ENCODE results near the gene RELCH. TPM values are rescaled to one million over a fixed set of nuclear protein-coding genes. Genes with fewer than 3 reads are reported as not detected.

The RELCH gene
- total RNA-seq, 4 donors from 2014 or later, result 11.2 to 71.3 (median 26.5) TPM

DNA sequence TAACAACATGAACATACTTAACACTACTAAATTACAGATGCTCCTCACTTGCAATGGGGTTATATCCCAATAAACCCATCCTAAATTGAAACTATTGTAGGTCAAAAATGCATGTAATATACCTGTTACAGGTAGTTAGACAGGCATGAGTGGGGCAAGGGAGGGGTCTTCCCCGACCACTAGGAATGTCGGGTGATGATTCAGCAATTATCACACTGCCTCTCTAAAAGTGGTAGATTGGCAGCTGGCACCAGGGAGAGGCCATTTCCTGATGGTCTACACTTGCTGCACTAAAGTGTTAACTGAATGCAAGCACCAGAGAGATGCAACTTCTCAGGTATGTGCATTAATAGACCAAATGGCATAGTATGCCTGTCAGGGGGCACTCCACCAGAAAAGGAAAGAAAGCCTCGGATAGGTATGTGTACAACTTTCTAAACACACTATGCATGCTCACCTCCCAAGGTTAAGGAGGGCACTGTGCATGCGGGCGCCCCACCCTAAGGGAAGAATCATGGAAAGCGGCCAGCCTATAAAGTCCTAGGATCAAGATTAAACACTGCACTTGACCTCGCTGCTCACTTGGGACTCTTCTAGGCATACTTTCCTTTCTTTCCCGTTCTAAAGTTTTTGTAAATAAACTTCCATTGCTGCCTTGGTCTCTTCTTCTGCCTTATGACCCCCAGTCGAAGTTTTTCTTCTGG lies 35.8 kb upstream of the RELCH start:
- no peak for DNase-seq
- intact Hi-C loops (cut with DNase I; ENCODE audit: low total_unique reads), result no loop called here
- Histone ChIP-seq H3K27ac (no peak overlapping the region), H3K9me3 (no peaks in the 10 kb centered on the region), H3K36me3 (no peaks in the 10 kb centered on the region), H3K4me1 (no peaks in the 10 kb centered on the region), H3K27me3 (no peaks in the 10 kb centered on the region), H3K4me3 (no peak overlapping the region)
- TF ChIP-seq CTCF (IDR thresholded peaks at IDR 0.05), result no peak
- no peak for TF ChIP-seq POLR2A (IDR thresholded peaks at IDR 0.05)

DNA sequence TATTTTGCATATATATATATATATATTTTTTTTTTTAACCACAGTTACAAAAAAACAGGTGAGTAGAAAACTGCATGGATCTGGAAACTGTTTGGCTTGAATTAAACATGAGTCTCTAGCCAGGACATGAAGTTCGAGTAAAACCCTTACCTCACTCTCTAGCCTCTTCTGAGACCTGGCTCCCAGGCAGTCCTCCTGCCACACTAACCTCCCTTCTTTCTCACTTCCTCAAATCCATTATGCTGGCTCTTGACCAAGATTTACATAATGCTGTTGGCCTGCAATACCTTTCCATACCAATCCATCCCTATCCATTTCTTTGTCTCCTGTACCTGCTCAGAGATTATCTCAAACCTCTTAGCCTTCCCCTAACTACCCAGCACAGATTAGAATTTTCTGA lies 34.2 kb upstream of the RELCH start:
- H3K4me3 ChIP-seq, result no peak overlapping the region
- H3K36me3 ChIP-seq, result no peaks in the 10 kb centered on the region
- no peaks in the 10 kb centered on the region for H3K4me1 ChIP-seq
- no peak overlapping the region for H3K27ac ChIP-seq
- intact Hi-C loops (cut with DNase I; ENCODE audit: low total_unique reads), result no loop called here
- TF ChIP-seq CTCF (IDR thresholded peaks at IDR 0.05), result no peak
- TF ChIP-seq POLR2A (IDR thresholded peaks at IDR 0.05), result no peak
- no peaks in the 10 kb centered on the region for H3K9me3 ChIP-seq
- no peak for DNase-seq
- H3K27me3 ChIP-seq, result no peaks in the 10 kb centered on the region

DNA sequence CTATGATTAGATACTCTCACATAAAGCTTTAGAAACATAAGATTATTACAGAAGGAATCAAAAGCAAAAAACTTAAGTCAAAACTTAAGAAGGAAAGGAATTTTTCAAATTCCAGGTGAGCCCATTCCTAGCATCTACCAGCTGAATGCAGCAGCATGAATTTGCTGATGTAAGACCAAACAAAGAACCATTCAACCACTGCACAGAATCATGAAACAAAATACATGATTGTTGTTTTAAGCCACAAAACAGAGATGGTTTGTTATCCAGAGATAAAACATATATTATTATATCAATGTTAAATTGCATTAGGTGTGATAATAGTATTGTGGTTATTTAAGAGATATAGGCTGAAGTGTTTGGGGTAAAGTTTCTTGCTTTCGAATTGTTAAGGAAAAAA lies 29.2 kb upstream of the RELCH start:
- TF ChIP-seq CTCF (IDR thresholded peaks at IDR 0.05) (no peak), POLR2A (IDR thresholded peaks at IDR 0.05) (no peak)
- no peaks in the 10 kb centered on the region for H3K9me3 ChIP-seq
- H3K27ac ChIP-seq, result no peak overlapping the region
- no peak overlapping the region for H3K4me3 ChIP-seq
- intact Hi-C loops (cut with DNase I; ENCODE audit: low total_unique reads), result no loop called here
- DNase-seq, result no peak
- no peaks in the 10 kb centered on the region for H3K27me3 ChIP-seq
- H3K36me3 ChIP-seq, result no peaks in the 10 kb centered on the region
- H3K4me1 ChIP-seq, result no peaks in the 10 kb centered on the region

DNA sequence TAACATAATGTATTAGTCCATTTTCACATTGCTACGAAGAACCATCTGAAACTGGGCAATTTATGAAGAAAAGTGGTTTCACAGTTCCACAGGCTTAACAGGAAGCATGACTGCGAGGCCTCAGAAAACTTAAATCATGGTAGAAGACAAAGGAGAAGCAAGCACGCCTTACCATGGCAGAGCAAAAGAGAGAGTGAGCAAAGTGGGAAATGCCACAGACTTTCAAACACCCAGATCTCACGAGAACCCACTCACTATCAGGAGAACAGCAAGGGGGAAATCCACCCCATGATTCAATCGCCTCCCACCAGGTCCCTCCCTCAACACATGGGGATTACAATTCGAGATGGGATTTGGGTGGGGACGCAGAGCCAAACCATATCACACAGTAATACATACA lies 22.7 kb upstream of the RELCH start:
- Histone ChIP-seq H3K27me3 (no peaks in the 10 kb centered on the region), H3K36me3 (no peaks in the 10 kb centered on the region), H3K4me3 (no peak overlapping the region), H3K4me1 (no peaks in the 10 kb centered on the region), H3K9me3 (no peaks in the 10 kb centered on the region), H3K27ac (no peak overlapping the region)
- no peak for DNase-seq
- intact Hi-C loops (cut with DNase I; ENCODE audit: low total_unique reads), result no loop called here
- no peak for TF ChIP-seq CTCF (IDR thresholded peaks at IDR 0.05)

DNA sequence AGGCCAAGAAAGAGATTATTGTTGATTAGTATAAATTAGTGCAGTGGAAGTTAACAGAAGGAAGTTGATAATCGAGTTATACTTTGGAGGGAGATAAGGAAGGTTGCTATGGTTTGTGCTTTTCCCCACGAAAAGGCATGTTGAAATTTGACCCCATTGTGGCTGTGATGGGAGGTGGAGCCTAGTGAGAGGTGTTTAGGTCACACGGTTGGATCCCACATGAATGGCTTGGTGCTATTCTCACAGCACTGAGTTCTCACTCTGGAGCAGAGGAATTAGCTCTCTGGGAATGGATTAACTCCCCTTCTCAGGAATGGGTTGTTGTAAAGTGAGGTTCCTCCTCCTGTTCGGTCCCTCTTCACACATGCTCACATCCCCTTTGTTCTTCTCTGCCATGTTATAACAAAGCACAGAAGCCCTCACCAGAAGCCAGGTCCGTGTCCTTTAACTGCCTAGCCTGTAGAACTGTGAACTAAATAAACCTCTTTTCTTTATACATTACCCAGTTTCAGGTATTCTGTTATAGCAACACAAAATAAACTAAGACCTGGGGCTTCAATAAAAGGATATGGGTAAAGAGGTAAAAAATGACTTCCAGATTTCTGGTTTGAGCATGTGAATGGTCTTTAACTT lies 22.1 kb upstream of the RELCH start:
- H3K4me1 ChIP-seq, result no peaks in the 10 kb centered on the region
- DNase-seq, result no peak
- intact Hi-C loops (cut with DNase I; ENCODE audit: low total_unique reads), result no loop called here

More for the DNA sequence above, 22.1 kb upstream of the RELCH start:
- Histone ChIP-seq H3K27ac (no peak overlapping the region), H3K27me3 (no peaks in the 10 kb centered on the region), H3K4me3 (no peak overlapping the region), H3K36me3 (no peaks in the 10 kb centered on the region), H3K9me3 (no peaks in the 10 kb centered on the region)
- TF ChIP-seq CTCF (IDR thresholded peaks at IDR 0.05) (no peak), POLR2A (IDR thresholded peaks at IDR 0.05) (no peak)

Measured in uterus (tissue), 4 donors.